Measurements from ENCODE around the gene MBTPS1.

The MBTPS1 gene

DNA sequence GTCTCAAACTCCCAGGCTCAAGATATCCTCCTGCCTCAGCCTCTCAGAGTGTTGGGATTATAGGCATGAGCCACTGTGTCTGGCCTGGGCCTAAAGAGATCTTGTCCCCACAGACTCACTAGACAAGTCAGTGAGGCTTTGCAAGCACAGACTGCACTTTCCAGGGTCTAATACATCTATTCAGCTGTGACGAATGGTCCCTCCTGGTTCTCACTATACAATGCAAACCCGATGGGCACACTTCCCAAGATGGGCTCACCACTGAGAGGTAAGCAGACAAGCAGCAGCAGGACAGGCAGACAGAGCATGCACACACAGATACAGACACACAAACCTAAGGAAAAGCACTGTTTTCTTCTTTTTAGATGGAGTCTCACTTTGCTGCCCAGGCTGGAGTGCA lies 8.8 kb downstream of the MBTPS1 start:
- TF ChIP-seq POLR2AphosphoS5 (IDR thresholded peaks at IDR 0.05; ENCODE audit: low read depth, low read length) (no peak), SPI1 (IDR thresholded peaks at IDR 0.05; ENCODE audit: low read depth, low read length) (no peak), POU2F2 (IDR thresholded peaks at IDR 0.05; ENCODE audit: low read depth, low read length) (no peak), POLR2A (IDR thresholded peaks at IDR 0.05; ENCODE audit: low read depth, low read length) (no peak), TAF1 (IDR thresholded peaks at IDR 0.05; ENCODE audit: low read depth, low read length) (no peak), PAX5 (IDR thresholded peaks at IDR 0.05; ENCODE audit: insufficient read depth, low read length, severe bottlenecking) (no peak)
- DNase-seq (ENCODE audit: insufficient read length, low spot score) (no peak), FAIRE-seq (no peak)

DNA sequence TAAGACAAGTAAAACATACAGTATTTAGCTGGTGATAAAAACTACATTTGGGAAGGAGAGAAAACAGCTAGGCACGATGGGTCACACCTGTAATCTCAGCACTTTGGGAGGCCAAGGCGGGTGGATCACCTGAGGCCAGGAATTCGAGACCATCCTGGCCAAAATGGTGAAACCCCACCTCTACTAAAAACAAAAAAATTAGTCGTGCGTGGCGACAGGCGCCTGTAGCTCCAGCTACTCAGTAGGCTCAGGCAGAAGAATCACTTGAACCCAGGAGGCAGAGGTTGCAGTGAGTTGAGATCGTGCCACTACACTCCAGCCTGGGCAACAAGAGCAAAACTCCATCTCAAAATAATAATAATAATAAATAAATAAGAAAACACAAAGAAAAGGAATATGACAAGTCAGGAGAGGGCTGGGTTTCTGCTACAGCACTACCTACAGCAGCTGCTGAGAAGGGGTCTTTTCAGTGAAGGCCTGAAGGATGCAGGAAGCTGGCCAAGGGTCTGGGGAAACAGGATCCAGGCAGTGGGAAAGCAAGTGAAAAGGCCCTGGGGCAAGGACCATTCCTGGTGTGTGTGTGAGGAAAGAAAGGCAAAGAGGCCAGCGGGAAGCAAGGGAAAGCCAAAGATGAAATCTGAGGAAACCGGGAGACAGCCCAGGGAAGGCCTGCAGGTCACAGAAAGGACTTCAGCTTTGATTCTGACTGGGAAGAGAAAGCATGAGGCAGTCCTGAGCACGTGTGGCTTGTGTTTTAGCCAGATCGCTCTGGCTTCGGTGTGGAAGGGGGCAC lies 10.6 kb downstream of the MBTPS1 start:
- DNase-seq (ENCODE audit: insufficient read length, low spot score) = no peak
- no peak for FAIRE-seq
- TF ChIP-seq SPI1 (IDR thresholded peaks at IDR 0.05; ENCODE audit: low read depth, low read length) = no peak
- TF ChIP-seq POLR2AphosphoS5 (IDR thresholded peaks at IDR 0.05; ENCODE audit: low read depth, low read length) = no peak
- TF ChIP-seq PAX5 (IDR thresholded peaks at IDR 0.05; ENCODE audit: insufficient read depth, low read length, severe bottlenecking) = no peak
- no peak for TF ChIP-seq POU2F2 (IDR thresholded peaks at IDR 0.05; ENCODE audit: low read depth, low read length)
- no peak for TF ChIP-seq POLR2A (IDR thresholded peaks at IDR 0.05; ENCODE audit: low read depth, low read length)
- TF ChIP-seq TAF1 (IDR thresholded peaks at IDR 0.05; ENCODE audit: low read depth, low read length) = no peak

DNA sequence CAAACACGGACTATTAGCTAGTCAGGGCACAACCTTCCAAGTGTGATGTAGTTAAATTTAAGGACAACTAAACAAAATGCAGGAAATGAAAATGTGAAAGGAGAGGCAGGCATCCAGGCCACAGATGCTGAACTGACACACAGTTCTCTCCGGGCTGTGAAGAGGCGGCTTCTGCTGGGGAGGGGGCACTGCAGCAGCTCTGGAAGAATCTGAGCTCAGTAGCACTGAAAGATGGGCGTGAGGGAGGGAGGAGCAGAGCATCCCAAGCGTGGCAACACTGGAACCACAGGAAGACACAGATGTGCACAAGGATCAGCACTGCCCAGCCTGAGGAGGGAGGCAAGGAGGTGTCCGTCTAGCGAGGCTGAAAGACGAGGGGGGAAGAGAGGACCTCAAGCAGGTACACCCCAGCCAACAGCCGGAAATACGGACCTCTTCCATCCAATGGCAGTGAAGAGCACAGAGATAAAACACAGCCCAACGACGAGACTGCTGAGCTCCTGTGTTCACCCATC lies 11.4 kb downstream of the MBTPS1 start:
- TF ChIP-seq POLR2AphosphoS5 (IDR thresholded peaks at IDR 0.05; ENCODE audit: low read depth, low read length) (no peak), POLR2A (IDR thresholded peaks at IDR 0.05; ENCODE audit: low read depth, low read length) (no peak), POU2F2 (IDR thresholded peaks at IDR 0.05; ENCODE audit: low read depth, low read length) (no peak), TAF1 (IDR thresholded peaks at IDR 0.05; ENCODE audit: low read depth, low read length) (no peak), SPI1 (IDR thresholded peaks at IDR 0.05; ENCODE audit: low read depth, low read length) (no peak), PAX5 (IDR thresholded peaks at IDR 0.05; ENCODE audit: insufficient read depth, low read length, severe bottlenecking) (no peak)
- DNase-seq (ENCODE audit: insufficient read length, low spot score) (no peak), FAIRE-seq (no peak)

DNA sequence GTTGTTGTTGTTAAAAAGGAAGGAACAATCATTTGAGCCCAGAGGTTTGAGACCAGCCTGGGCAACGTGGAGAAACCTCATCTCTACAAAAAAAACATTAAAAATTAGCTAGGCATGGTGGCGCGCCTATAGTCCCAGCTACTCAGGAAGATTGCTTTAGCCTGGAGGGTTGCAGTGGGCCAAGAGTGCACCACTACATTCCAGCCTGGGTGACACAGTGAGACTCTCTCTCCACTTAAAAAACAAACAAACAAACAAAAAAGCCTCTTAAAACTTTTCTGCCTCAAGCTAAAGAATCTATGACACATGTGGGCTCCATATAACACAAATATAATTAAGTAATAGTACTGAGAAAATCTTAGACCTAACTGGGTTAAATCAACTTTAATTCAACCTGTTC lies 12.5 kb downstream of the MBTPS1 start:
- FAIRE-seq = no peak
- DNase-seq (ENCODE audit: insufficient read length, low spot score) = no peak
- TF ChIP-seq TAF1 (IDR thresholded peaks at IDR 0.05; ENCODE audit: low read depth, low read length) (no peak), POLR2AphosphoS5 (IDR thresholded peaks at IDR 0.05; ENCODE audit: low read depth, low read length) (no peak), POU2F2 (IDR thresholded peaks at IDR 0.05; ENCODE audit: low read depth, low read length) (no peak), SPI1 (IDR thresholded peaks at IDR 0.05; ENCODE audit: low read depth, low read length) (no peak), POLR2A (IDR thresholded peaks at IDR 0.05; ENCODE audit: low read depth, low read length) (no peak), PAX5 (IDR thresholded peaks at IDR 0.05; ENCODE audit: insufficient read depth, low read length, severe bottlenecking) (no peak)

DNA sequence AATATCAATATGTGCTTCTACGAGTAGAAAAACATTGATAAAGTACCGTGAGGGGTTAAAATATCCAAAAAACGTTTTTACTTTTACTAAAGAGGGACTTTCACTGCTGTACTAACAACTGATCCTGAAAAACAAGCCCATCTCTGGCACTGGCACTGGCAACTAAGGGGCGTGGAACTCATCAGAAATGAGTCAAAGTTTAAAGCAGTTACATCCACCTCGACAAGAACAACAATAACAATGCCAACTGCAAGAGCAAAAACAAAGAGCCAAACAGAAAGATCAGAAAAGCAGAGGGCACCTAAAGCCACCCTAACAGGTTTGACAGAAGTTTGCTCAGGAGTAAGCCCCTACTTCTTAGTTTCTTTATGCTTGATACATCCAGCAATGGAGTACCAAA lies 13.1 kb downstream of the MBTPS1 start:
- DNase-seq (ENCODE audit: insufficient read length, low spot score) (no peak), FAIRE-seq (no peak)
- TF ChIP-seq POLR2A (IDR thresholded peaks at IDR 0.05; ENCODE audit: low read depth, low read length) (no peak), PAX5 (IDR thresholded peaks at IDR 0.05; ENCODE audit: insufficient read depth, low read length, severe bottlenecking) (no peak), POLR2AphosphoS5 (IDR thresholded peaks at IDR 0.05; ENCODE audit: low read depth, low read length) (no peak), POU2F2 (IDR thresholded peaks at IDR 0.05; ENCODE audit: low read depth, low read length) (no peak), TAF1 (IDR thresholded peaks at IDR 0.05; ENCODE audit: low read depth, low read length) (no peak), SPI1 (IDR thresholded peaks at IDR 0.05; ENCODE audit: low read depth, low read length) (no peak)

DNA sequence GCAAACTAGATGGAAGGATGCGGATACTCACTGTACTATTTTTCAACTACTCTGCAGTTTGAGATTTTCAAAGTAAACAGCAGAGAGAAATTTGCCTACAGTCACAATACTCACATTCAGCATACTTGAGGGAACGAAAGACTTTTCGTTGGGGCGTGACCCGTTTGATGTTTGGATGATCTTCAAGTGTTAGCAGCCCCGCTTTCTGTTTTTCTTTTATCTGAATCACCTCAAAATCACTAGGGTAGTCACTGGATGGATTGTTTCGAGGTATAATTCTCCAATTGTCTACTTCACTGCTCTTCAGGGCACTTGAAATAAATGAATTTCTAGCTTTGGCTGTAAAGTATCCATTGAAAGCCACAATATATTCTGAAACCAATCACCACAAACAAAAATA lies 17.8 kb downstream of the MBTPS1 start:
- TF ChIP-seq PAX5 (IDR thresholded peaks at IDR 0.05; ENCODE audit: insufficient read depth, low read length, severe bottlenecking) = no peak
- TF ChIP-seq POU2F2 (IDR thresholded peaks at IDR 0.05; ENCODE audit: low read depth, low read length) = no peak
- no peak for TF ChIP-seq SPI1 (IDR thresholded peaks at IDR 0.05; ENCODE audit: low read depth, low read length)
- no peak for TF ChIP-seq POLR2AphosphoS5 (IDR thresholded peaks at IDR 0.05; ENCODE audit: low read depth, low read length)
- no peak for TF ChIP-seq POLR2A (IDR thresholded peaks at IDR 0.05; ENCODE audit: low read depth, low read length)
- TF ChIP-seq TAF1 (IDR thresholded peaks at IDR 0.05; ENCODE audit: low read depth, low read length) = no peak
- DNase-seq (ENCODE audit: insufficient read length, low spot score) (no peak), FAIRE-seq (no peak)

DNA sequence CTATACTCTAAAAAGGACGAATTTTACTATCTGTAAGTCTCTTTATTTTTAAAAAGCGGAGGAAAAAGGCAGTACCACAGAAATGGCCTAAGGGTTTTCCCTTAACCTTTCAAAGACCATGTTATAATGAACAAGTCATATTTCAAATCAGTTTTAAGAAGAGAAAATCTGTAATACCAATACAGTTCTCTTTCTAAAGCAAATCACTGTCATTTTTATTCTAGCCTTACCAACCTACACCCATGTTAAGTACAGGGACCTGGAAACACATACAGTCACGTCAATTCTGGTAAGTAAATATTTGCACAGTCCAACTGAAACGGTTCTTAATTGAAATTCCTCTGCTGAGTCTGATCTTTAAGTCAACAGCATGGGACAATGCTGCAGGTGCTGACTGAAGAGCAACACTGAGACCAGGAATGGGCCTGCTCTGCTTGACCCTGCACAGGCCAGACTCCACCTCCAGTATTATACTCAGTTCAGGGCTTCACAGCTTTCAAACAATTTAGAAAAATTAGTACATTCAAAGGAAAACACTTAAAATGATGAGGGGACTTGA lies 20.2 kb downstream of the MBTPS1 start:
- no peak for DNase-seq (ENCODE audit: insufficient read length, low spot score)
- no peak for FAIRE-seq
- TF ChIP-seq PAX5 (IDR thresholded peaks at IDR 0.05; ENCODE audit: insufficient read depth, low read length, severe bottlenecking) (no peak), POLR2AphosphoS5 (IDR thresholded peaks at IDR 0.05; ENCODE audit: low read depth, low read length) (no peak), SPI1 (IDR thresholded peaks at IDR 0.05; ENCODE audit: low read depth, low read length) (no peak), POU2F2 (IDR thresholded peaks at IDR 0.05; ENCODE audit: low read depth, low read length) (no peak), POLR2A (IDR thresholded peaks at IDR 0.05; ENCODE audit: low read depth, low read length) (no peak)

DNA sequence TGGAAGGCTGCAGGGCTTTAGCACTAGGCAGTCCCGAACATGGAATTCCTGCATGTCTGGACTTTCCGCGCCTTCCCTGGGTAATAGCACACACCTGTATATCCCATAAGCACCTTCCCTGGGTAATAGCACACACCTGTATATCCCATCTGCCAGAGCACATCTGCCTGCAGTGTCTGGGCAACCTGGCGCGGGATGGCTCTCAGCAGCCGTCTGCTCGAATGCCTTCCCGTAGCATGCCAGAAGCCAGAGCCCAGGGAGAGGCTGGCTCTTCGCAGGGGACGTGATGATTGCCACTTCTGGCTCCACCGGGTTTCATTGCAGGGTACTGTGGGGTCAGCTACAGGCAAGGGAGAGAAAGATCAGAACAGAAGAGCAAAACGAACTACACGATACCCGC lies 21.3 kb downstream of the MBTPS1 start:
- no peak for DNase-seq (ENCODE audit: insufficient read length, low spot score)
- FAIRE-seq = no peak
- TF ChIP-seq POLR2AphosphoS5 (IDR thresholded peaks at IDR 0.05; ENCODE audit: low read depth, low read length) (no peak), PAX5 (IDR thresholded peaks at IDR 0.05; ENCODE audit: insufficient read depth, low read length, severe bottlenecking) (no peak), POU2F2 (IDR thresholded peaks at IDR 0.05; ENCODE audit: low read depth, low read length) (no peak), POLR2A (IDR thresholded peaks at IDR 0.05; ENCODE audit: low read depth, low read length) (no peak), TAF1 (IDR thresholded peaks at IDR 0.05; ENCODE audit: low read depth, low read length) (no peak), SPI1 (IDR thresholded peaks at IDR 0.05; ENCODE audit: low read depth, low read length) (no peak)

DNA sequence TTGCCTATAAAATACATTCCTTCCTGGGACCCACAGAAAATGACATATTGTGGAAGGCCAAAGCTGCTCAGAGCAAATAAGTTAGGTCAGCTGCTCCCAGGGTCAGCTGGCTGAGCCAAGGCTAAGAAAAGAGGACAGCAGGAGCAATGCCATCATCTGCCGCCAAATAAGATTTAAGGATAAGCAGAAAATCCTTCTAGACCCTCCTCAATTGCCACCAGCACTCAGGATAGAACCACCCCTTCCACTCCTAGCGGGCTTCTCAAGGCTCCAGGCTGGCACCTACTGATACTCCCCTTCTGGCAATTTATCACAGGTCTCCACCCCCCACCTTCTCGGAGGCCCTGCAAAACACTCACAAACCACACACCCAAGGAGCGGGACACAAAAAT lies 22.9 kb downstream of the MBTPS1 start:
- DNase-seq (ENCODE audit: insufficient read length, low spot score) (no peak), FAIRE-seq (no peak)
- no peak for TF ChIP-seq SPI1 (IDR thresholded peaks at IDR 0.05; ENCODE audit: low read depth, low read length)
- TF ChIP-seq POLR2AphosphoS5 (IDR thresholded peaks at IDR 0.05; ENCODE audit: low read depth, low read length) = no peak
- no peak for TF ChIP-seq TAF1 (IDR thresholded peaks at IDR 0.05; ENCODE audit: low read depth, low read length)
- no peak for TF ChIP-seq POLR2A (IDR thresholded peaks at IDR 0.05; ENCODE audit: low read depth, low read length)
- no peak for TF ChIP-seq PAX5 (IDR thresholded peaks at IDR 0.05; ENCODE audit: insufficient read depth, low read length, severe bottlenecking)
- no peak for TF ChIP-seq POU2F2 (IDR thresholded peaks at IDR 0.05; ENCODE audit: low read depth, low read length)

All from GM12891 (cell line).